DMS153 treated with DMSO at 0.1 percent for 48 hours (cell line): ENCODE data around the gene ALAS2.
A peak's percentile ranks its signal among the peaks of the same experiment; 100 is the strongest.
"Not testable (repeated sequence)": the region's sequence is repeated elsewhere in the genome, so short reads cannot be mapped to it uniquely, and the experiment has no call there.

Source experiments
- DNase-seq: peaks from one replicate; lab custom pipeline; 2025; ENCODE audit not compliant: unreplicated experiment; lab: John Stamatoyannopoulos, UW

The ALAS2 gene, protein sequence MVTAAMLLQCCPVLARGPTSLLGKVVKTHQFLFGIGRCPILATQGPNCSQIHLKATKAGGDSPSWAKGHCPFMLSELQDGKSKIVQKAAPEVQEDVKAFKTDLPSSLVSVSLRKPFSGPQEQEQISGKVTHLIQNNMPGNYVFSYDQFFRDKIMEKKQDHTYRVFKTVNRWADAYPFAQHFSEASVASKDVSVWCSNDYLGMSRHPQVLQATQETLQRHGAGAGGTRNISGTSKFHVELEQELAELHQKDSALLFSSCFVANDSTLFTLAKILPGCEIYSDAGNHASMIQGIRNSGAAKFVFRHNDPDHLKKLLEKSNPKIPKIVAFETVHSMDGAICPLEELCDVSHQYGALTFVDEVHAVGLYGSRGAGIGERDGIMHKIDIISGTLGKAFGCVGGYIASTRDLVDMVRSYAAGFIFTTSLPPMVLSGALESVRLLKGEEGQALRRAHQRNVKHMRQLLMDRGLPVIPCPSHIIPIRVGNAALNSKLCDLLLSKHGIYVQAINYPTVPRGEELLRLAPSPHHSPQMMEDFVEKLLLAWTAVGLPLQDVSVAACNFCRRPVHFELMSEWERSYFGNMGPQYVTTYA

DNA sequence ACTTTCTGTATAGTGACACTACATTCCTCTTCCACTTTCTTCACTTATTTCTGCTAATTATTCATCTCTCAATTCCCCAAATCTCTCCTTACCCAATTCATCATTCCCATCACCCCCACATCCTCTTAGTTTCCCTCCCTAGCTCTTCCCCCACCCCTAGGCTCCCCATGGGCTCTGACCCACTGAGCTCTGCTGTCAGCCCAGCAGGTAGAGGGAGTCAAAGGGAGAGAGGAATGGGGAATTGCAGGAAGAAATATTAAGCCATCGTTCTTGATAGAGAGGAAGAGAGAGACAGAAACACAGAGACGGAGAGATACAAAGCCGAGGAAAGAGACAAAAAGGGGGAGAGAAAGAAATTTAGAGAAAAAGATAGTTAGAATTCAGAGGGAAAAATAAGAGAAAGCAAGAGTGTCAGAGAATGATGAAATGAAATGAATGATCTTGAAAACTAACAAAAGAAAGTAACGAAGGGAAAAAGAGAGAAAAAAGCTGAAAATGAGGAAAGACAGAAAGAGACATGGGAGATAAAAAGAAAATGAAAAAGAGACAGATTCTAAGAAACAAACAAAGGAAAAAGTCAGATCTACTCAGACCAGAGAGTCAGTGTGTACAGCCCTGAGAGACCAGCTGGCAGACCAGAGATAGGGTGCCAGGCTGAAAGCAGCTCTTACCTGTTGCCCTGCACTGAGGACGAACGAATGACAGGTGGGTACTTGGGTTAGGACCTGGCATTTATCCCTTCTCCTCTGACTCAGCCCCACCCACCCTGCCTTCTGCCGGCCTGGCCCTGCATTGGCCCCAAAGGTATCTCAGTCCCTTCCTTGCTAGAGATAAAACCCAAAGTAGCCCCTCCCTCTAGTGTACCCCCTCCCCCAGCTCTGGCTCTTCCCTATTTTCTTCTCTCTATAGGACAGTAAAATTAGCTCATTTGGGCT lies at the start of gene ALAS2:
Gene ALAS2, minus strand, starts transcription at position 707 of the 935 bp plus-strand sequence. CDS start 4,977 bp downstream, outside the sequence.
- DNase-seq = no peak

GRCh38 chrX:55074851-55075467 lies 44.2 kb upstream of the ALAS2 start, which contains the start of gene PAGE2B:
TSS of gene PAGE2B (plus strand) at chrX:55075030. CDS start at chrX:55076042, 1,012 bp downstream.
- DNase-seq = no peak

DNA sequence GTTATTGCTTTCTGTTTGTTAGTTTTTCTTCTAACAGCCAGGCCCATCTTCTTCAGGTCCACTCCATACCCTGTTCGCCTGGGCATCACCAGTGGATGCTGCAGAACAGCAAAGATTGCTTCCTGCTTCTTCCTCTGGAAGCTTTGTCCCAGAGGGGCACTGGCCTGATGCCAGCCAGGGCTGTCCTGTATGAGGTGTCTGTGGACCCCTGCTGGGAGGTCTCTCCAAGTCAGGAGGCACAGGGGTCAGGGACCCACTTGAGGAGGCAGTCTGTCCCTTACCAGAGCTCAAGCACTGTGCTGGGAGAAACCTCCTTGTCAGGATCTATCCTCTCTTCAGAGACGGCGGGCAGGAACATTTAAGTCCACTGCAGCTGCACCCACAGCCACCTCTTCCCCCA lies 41.5 kb upstream of the ALAS2 start:
- no peak for DNase-seq

DNA sequence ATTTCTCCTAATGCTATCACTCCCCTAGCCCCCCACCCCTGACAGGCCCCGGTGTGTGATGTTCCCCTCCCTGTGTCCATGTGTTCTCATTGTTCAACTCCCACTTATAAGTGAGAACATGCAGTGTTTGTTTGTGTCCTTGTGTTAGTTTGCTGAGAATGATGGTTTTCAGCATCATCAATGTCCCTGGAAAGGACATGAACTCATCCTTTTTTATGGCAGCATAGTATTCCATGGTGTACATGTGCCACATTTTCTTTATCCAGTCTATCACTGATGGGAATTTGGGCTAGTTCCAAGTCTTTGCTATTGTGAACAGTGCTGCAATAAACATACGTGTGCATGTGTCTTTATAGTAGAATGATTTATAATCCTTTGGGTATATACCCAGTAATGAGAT lies 36.4 kb upstream of the ALAS2 start:
- DNase-seq = not testable (repeated sequence)

DNA sequence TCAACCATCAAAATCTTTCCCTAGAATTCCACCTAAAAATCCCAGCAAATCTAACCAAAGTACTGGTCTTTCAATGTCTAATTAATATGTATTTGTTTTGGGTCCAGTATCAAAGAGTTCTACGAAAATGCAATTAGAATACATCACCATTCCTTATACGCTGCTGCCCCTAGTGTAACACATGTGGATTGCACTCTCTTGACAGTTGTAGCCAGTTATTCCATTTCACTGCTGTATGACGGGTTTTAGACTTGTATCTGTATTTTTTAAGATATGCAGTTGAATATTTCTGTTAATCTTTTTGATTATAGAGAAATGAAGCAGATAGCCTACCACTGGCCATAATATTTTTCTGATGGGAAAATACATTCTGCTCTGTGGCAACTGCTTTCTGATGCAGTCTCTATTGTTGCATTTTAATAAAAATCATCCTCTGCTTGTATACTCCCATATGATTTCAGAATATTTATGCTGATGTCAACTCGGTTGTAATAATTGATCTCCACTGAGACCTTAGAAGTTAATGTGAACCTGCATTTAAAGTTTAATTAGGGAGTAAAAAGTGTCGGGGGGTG lies 27.0 kb upstream of the ALAS2 start:
- peak; percentile 39 for DNase-seq

DNA sequence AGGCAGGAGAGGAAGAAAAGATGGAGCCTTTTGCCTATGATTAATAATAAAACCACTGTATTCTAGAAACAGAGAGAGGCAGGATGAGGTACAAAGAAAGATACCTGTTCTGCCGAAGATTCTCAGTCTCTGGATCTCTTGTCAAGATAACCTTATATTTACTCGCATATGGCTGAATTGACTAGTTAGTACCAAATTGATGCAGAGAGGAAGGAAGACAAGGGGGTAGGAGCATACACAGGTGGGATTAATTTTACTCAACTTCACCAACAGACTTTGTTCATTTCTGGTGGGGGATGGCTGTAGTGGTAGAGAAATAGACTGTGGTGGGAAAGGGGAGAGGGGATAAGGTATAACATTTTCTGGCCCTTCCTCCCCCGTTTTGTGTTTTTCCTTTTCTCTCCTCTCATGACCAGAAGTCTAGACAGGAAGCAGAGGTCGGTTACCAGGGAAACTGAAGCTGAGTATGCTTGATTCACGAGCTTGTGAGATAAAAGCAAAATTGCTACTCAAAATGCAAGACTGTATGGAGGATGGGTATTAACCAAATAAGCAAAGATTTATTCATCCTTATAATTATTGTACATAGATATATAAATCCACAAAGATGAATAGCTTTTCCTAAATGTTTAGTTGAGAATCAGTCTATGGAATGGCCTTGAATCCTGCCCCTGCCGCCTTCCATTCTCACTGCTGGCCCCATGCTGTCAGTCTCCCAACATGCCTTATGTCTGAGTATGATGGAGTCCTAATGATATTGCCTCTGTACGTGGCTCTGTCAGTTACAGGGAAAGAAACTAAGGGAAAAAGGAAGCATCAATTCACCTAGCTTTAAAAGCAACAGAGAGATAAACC lies 26.3 kb upstream of the ALAS2 start:
- no peak for DNase-seq

DNA sequence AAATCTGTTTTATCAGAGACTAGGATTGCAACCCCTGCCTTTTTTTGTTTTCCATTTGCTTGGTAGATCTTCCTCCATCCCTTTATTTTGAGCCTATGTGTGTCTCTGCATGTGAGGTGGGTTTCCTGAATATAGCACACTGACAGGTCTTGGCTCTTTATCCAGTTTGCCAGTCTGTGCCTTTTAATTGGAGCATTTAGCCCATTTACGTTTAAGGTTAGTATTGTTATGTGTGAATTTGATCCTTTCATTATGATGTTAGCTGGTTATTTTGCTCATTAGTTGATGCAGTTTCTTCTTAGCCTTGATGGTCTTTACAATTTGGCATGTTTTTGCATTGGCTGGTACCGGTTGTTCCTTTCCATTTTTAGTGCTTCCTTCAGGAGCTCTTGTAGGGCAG lies 19.8 kb upstream of the ALAS2 start:
- DNase-seq = not testable (repeated sequence)

GRCh38 chrX:55041514-55041913 lies 10.7 kb upstream of the ALAS2 start:
- no peak for DNase-seq

DNA sequence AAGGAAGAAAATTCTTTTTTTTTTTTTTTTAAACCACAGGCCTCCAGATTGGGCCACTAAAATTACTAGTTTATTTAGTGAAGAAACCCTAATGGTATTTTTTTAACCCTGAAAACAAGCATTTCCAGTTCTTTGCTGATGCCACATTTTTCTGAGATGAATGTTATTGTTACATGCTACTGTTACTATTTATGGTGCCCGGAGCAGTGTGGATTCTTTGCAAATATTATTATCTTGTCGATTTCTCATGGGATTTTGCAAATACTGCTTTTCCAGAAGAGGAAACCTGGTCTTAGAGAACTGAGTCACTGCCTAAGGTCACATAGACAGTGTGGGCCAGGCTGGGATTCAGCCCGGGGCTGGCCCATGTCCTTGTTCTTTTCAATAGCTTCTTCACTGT lies 8.7 kb upstream of the ALAS2 start:
- DNase-seq = no peak

GRCh38 chrX:55033429-55033828 lies 2.7 kb upstream of the ALAS2 start:
- DNase-seq = no peak

GRCh38 chrX:55029291-55029690 lies 1.5 kb downstream of the ALAS2 start:
- no peak for DNase-seq

DNA sequence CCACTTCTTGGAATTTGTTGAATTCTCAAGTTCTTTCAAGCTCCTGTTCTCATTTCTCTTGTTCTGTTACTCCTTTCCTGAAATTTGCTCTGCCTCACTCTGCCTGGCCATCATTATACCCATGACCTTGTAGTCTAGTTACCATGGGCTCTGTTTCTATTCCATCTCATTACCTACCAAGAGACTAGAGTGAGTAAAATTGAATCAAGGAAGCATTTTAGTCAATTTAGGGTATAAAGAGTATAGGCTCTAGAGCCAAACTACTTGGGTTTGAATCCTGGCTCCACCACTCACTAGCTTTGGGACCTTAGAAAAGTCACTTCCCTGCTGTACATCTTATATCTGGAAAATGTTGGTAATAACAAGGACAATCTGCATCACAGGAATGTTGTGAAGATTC lies 2.2 kb downstream of the ALAS2 start:
- no peak for DNase-seq

DNA sequence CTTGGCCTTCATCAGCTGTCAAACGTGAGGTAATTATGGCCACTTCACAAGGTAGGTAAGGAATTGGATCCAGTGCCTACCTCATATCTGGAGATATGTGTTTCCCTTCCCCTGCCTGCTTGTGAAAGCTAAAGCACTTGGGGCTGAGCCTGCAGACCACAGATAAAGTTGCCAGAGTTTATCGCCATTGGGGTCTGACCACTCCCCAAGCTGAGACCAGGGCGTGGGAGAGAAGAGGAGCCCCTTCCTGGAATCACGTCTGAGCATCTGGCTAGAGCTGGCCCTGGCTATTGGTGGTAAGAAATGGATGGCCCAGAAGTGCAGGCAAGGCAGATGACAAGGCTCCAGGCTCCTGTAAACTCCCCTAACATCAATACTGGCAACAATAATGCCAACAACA lies 2.7 kb downstream of the ALAS2 start:
- DNase-seq = no peak

GRCh38 chrX:55026840-55027239 lies 3.9 kb downstream of the ALAS2 start:
- no peak for DNase-seq

- no peak for DNase-seq
Observed at GRCh38 chrX:55026143-55026542, 4.6 kb downstream of the ALAS2 start.

DNA sequence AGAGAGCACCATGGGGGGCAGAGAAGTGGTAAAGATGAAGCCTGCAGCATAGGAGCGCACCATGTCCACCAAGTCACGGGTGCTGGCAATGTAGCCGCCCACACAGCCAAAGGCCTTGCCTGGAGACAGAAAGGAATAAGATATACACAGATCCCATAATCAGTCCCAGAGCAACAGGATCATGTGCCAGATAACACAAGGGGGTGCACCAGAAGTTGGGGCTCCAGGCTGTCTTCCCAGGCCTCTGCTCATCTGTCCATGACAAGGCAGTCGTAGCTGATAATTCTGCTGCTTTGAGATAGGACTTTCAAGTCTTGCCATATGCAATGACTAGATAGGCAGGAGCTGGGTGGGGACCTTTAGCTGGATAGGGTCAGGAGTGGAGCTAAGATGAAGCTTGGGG lies 15.9 kb downstream of the ALAS2 start:
- no peak for DNase-seq

DNA sequence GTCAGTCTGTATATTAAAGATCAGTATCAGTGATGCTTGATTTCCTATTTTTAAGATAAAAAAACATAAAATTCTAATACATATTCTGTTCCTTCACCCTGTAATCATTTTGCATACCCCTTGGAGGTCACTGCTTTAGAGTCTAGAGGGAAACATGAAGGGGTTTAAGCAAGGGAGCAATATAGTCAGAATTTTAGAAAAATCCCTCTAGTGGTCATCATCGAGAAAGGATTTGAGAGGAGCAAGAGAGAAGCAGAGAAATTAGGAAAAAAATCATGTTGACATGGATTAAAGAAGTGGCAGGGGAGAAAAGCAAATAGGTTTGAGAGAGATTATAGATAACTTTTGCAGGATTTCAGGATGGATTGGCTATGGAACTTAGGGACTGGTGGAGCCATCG lies 19.5 kb downstream of the ALAS2 start:
- DNase-seq = no peak

DNA sequence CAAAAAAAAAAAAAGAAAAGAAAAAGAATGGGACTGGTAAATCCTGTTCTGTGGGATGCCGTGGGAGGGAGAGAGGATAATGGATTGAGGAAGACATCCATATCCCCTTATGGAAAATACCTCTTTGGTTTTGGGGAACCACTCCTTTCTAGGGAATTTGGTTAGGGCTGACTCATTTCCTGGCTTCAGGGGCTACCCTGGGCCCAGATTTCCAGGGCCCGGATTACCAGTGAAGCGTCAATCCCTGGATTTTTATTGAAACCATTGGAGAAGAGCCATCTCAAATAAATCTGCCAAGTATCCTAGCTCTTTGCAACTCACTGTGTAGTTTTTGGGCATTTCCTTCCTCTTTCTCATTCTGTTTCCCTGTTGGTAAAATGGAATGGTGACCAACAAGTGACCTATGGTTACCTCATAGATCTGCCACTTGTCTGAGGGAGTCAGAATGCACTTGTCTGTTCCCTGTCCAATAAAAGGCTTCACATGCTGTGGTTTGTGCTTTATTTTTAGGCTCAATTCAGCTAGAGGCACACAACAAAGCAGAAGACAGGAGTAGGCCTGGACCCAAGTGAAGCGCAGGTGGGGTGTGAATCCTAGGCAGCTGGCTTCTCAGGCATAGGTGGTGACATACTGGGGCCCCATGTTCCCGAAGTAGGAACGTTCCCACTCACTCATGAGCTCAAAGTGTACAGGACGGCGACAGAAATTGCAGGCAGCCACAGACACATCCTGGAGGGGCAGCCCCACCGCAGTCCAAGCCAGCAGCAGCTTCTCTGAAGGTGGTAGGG lies 22.0 kb downstream of the ALAS2 start:
- DNase-seq = no peak

- DNase-seq = no peak
Observed at GRCh38 chrX:55007656-55008055, 23.1 kb downstream of the ALAS2 start.
